GM21723 (cell line): ENCODE results near the gene DBT.
"Not testable (repeated sequence)": the region's sequence is repeated elsewhere in the genome, so short reads cannot be mapped to it uniquely, and the experiment has no call there.

Source experiments
- ATAC-seq: cut with Tn5 transposase; IDR thresholded peaks from one replicate; pipeline ENCODE4 v1.9.1; 2021; ENCODE audit warnings: mild to moderate bottlenecking, moderate library complexity; ENCODE audit not compliant: unreplicated experiment

The DBT gene

DNA sequence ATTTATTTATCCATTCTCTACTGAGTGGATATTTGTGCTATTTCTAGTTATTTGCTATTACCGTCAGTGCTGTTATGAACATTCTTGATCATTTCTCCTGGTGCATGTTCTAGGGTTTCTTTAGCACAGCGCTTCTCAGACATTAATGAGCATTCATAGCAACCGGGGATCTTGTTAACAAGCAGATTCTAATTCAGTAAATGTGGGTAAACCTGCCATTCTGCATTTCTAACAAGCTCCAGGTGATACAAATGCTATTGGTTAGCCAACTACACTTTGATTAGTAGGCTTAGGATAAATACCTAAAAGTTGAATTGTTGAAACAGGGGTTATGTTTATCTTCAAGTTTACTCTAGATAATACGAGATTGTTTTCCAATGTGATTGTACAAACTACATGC lies 3.3 kb upstream of the DBT start:
- no peak for ATAC-seq

DNA sequence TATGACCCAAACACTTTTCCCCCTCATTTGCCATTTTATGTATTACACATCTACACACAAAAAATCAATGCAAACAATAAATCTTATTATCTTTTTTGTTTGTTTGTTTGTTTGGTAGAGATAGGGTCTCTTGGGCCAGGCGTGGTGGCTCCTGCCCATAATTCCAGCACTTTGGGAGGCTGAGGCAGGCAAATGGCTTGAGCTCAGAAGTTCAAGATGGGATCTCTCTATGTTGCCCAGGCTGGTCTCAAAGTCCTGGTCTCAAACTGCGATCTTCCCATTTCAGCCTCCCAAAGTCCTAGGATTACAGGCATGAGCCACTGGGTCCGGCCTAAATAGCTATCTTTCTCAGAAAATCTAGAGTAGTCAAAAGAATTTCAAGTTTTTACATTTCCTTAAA lies 1.2 kb upstream of the DBT start:
- ATAC-seq: no peak

DNA sequence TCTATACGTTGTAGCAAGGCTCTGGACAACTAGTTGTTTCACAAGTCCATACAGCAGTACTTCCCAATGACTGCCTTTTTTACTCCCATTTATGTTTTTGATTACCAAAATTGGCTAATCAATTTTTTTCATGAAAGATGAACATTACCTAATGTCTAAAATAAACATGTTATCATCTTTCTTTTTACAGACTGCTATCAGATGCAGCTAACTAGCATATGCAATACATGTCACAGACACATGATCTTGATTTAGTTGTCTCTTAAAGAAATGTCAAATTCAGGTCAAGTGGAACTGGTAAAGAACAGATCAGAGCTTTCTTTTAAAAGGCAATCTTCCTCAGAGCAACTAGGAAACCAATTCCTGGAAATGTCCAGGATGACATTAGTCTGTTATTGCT lies 630 bp upstream of the DBT start:
- ATAC-seq: no peak

DNA sequence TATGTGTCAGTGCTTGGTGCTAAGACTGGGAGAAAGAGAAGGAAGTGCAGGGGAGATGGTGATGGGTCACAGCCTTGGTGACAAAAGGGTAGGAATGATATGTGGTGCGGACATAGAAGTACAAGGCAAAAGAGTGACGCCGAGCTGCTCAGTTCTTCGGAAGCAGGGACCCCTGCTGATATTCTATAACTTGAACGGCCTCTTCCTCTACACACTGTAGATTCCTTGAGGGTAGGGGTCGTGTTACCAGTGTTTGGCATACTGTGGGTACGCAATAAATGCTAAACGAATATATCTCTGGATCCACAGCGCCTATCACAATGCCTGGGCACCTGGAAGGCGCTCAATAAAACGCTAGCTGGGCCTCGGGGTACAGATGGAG lies 488 bp downstream of the DBT start:
- ATAC-seq: peak; percentile 4

DNA sequence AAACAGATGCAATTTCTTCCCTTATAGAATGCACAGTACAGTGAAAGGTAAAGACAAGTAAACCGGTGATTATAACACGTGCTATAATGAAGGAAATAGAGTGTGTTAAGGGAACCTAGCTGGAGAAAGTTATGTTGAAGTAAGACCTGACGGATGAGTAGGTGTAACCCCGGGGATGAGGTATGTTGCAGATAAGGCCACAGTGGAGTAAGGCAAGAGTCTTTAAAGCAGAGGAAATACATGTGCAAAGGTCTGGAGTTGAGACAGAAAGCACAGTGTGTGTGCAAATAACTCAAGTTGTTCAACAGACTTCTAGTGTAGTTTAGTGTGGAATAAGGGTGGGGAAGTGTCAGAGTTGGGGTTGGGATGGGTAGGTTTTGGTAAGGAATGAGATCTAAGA lies 2.9 kb downstream of the DBT start:
- no peak for ATAC-seq

DNA sequence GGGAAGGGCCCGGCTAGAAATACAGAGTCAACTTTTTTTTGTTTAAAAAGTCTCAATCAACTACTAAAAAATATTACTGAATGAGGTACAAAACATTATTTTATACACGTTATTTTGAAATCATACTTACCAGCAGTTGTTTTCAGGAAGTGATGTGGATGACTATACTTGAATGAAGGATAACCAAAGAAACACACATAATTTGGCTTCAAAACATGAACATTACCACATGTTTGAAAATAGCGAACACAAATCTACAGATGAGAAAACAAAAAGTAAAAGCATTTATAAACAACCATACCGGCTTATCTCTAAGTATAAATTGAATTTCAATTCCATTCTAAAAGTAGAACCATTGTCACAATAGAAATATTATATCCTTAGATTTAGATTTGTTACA lies 9.0 kb downstream of the DBT start:
- ATAC-seq: no peak

DNA sequence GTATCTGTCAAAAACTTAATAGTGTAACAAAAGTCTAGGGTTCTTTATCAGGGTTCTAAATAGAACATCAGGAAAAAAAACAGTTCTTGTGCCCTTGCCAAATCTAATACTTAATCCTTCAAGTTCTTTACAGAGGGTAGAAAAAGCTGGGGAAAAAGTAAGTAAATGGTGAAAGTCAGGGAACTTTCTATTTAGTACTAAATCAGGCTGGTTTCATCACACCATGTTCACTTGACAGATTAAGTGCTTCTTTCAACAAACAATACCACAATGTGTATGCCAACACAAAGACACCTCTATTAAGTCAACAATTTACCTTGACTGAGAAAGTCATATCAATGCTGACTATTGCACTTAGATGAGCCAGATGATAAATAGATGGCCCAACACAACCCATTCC lies 9.7 kb downstream of the DBT start:
- no peak for ATAC-seq

DNA sequence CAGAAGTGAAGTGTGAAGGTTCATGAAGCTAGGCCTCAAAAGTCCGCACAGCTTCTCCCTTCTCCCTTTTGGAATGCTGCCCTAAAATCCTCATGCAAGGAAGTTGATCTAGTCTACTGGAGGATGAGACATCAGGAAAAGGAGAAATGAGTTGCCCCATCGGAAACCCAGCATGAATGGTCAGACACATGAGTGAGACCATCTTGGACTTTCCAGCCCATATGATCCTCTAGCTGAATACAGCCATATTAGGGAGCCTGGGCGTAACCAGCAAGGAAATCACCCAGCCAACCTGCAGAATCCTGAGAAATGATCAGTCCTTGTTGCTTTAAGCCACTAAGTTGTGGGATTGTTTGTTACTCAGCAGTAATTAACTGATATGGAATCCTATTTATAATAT lies 12.5 kb downstream of the DBT start:
- ATAC-seq: no peak

DNA sequence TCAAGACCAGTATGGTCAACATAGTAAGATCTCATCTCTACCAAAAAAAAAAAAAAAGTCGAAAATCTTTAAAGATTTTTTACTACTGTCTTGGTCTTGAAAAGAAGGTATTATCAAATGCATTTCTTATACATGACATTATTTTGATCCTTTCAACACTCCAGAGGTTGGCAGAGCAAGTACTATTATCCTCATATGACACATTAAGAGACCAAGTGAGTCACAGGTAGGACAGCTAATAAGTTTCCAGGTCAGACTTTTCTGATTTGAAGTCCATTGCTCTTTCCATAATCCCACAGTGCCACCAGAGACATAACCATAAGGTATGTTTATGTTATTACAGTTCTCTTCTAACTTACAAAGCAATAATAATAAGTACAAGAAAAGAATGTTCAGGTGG lies 15.2 kb downstream of the DBT start:
- ATAC-seq: no peak

DNA sequence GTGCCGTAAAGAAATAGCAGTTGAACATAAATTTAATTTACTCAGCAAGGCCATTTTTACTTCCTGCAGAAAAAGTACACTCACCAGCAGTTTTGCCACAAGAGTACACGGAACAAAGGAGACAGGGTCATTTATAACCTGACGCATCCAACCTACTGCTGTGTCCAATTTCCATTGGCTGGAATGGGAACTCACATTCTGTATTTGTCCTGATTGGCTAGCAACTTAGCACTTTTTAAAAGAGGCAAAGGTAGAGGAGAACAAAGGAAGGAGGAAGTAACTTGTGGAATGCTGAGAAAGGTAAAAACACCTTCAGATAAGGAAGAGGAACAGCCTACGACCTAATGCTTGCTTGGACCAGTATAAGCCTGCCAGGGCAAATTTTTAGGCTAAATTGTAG lies 16.1 kb downstream of the DBT start:
- ATAC-seq: not testable (repeated sequence)

DNA sequence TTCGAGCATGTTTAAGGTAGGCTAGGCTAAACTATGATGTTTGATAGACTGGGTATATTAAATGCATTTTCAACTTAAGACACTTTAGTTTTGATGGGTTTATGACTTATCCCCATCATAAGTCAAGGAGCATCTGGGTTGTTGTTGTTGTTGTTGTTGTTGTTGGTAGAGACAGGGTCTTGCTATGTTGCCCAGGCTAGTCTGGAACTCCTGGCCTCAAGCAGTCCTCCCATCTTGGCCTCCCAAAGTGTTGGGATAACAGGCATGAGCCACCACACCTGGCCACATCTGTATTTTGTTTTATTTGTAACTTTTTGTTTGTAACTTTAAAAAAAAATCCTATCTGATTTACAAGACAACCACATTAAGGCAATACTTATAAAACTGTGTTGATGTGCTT lies 17.5 kb downstream of the DBT start:
- ATAC-seq: no peak

DNA sequence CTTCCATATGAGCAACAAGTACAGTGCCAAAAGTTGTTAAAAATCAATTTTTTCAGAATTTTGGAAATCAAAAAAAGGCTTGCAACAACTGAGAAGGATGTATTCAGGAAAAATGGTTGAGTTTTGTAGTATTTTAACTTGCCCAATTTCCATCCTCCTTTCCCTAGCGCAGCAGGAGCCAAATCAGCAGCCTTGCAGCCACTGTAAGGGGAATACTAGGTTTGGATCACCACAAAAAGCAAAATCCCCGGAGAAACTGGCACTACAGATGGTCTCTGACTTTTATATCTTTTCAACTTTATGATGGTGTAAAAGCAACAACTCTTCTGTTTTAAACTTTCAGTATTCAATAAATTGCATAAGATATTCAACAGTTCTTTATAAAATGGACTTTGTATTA lies 17.9 kb downstream of the DBT start:
- ATAC-seq: no peak

DNA sequence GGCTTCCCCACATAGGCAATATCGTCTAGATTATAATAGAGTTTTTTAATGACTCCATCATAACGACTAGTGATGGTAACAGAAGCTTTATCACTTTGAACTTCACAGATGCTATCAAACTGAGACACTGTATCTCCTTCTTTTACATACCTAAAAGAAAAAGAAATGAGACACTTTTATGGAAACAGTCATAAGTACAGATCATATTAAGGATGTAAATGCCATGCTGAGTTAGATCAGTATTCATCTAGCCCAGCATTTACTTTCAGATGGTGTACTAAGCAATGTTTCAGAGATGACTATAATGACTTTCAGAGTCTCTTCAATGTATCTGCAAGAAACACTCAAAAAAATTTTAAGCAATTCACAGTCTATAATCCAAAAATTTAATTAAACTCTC lies 18.9 kb downstream of the DBT start:
- ATAC-seq: no peak

DNA sequence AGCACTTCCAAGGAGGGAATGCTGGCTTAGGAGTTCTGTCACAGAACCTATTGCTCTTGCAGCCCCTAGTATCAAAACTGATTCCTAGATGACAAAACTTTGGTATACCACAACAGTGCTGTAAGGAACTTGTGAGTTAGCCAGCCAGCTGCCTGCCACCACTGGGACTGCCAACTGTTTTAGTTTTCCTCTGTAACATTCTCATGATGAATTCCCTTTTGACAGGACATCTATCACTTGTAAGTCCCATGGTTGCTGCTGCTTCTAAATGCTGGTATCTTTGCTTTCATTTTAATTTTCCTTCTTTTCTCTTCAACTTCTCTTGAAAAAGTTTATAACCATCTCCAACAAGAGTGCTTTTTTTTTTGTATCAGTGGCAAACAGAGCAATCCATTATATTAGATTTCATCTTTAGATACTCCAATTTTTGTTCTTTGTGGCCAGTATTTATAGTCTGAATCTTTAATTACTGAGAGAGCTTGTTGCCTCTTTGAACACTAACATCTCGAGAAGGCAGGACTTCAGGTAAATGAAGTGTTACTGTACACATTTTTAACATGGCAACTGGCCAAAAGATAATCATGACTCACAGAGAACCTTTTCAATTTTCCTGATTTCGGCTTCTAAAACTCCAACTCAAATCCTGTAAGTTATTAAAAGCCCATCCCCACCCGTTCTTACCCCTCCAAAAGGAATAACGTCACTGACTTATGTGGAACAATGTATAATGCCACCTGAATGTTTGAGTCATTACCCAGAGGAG lies 19.8 kb downstream of the DBT start:
- ATAC-seq: no peak

DNA sequence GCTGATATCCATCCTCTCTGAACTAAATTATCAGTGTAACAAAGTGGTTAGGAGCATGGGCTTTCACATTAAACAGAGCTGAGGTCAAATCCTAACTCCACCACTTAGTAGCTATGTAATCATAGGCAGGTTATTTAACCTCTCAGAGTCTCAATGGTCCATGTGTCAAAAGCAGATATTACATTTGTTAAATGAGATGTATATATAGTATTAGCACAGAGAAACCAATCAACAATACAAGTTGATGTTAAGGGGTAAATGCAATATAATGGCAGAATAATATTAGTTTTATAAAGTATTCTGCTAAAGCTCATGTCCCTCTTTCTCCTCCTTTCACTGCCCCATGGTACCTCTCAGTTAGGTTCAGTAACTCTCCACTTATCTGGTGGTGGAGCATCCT lies 27.2 kb downstream of the DBT start:
- no peak for ATAC-seq

DNA sequence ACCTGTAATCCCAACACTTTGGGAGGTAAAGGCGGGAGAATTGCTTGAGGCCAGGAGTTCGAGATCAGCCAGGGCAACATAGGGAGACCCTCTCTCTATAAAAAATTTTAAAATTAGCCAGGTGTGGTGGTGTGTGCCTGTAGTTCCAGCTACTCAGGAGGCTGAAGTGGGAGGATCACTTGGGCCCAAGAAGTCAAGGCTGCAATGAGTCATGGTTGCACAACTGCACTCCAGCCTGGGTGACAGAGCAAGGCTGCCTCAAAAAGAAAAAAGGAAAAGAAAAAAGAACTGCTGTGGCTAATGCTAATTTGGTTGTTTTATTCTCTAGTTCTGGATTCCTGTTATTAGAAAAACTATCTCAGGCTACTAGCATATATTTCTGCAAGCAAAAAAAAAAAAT lies 29.8 kb downstream of the DBT start:
- no peak for ATAC-seq

DNA sequence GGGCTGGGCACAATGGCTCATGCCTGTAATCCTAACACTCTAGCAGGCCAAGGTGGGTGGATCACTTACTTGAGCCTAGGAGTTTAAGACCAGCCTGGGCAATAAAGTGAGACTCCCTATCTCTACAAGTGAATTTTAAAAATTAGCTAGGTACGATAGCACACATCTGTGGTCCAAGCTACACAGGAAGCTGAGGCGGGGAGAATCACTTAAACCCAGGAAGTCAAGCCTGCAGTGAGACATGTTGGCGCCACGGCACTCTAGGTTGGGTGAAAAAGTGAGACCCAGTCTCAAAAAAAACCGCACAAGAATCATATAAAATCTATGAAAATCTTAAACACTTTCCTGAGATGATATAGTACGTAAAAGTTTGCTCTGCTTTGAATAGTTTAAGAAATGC lies 30.2 kb downstream of the DBT start:
- ATAC-seq: no peak

DNA sequence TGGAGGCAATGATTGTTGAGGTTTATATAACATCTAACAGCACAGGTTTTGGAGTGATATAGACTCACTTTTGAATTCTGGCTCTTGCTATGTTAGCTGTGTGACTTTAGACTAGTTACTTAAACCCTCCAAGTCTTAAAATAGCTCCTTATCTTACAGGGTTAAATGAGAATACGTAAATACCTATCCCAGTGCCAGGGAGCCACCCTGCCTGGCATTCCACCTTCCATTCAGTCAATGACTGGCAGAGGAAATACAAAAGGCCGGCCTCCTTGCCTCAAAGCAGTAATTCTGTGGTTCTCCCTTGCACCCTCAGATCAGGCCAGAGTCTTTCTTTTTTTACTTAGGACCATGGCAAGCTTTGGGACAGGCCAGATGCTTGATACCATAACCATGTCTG lies 31.8 kb downstream of the DBT start:
- no peak for ATAC-seq

DNA sequence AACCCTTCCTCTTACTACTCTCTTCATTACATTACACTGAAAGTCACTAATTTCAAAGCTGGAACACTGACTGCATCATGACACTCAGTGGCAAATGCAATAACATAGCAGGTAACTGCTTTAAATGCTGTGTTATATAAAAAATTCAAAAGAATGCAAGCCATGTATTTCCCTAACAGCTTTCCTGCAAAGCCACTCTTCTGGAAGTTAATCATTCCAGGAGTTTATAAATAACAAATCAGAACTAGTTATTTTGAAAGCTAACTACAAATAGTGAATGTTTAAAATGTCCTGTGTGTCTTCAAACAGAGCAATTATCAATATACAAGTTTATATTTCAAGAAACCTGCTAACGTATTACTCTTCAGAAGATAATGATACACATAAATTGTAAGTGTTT lies 34.5 kb downstream of the DBT start:
- ATAC-seq: no peak

DNA sequence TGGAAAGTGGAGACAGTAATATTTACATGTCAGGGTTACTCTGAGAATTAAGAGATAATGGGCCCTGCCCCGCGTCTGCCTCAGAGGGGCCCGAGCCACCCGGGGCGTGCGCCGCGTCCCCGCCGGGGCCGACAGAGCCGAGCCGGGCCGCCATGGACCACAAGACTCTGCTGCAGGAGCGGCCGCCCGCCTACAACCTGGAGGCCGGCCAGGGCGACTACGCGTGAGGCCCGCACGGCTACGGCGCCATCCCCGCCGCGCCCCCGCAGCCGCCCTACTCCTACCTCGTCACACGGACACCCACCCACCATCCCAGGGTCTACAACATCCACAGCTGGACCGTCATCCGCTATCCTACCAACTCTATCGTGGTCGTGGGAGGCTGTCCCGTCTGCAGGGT lies 36.5 kb downstream of the DBT start:
- no peak for ATAC-seq

DNA sequence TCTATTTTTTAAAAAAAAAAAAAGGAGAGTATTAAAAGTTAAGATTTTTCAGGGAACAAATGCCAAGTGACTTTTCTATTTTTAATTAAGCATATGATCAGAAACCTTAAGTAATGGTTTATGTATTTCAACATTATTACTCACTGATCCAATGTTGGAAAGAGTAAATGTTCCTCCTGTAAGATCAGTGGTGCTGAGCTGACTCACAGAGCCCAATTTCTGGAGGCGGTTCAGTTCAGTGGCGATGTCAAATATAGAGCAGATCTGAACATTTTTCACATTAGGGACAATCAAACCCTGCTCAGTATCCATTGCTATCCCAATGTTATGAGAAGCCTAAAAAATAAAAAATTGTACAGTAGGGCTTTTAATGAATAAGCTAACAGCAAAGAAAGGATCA lies 43.3 kb downstream of the DBT start:
- no peak for ATAC-seq

DNA sequence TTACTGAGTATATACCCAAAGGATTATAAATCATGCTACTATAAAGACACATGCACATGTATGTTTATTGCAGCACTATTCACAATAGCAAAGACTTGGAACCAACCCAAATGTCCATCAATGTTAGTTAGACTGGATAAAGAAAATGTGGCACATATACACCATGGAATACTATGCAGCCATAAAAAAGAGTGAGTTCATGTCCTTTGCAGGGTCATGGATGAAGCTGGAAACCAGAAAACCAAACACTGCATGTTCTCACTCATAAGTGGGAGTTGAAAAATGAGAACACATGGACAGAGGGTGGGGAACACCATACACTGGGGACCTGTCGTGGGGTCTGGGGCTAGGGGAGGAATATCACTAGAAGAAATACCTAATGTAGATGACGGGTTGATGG lies 44.0 kb downstream of the DBT start:
- ATAC-seq: not testable (repeated sequence)

DNA sequence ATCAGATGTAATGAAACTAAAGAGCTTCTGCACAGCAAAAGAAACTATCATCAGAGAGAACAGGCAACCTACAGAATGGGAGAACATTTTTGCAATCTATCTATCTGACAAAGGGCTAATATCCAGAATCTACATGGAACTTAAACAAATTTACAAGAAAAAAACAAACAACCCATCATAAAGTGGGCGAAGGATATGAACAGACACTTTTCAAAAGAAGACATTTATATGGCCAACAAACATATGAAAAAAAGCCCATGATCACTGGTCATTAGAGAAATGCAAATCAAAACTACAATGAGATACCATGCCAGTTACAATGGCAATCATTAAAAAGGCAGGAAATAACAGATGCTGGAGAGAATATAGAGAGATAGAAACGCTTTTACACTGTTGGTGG lies 44.5 kb downstream of the DBT start:
- not testable (repeated sequence) for ATAC-seq
